K562 (cell line): ENCODE data around the gene OST4.

Experiments used
- NCOA1 ChIP-seq: fragments of 450-650 bp; IDR thresholded peaks from 2 replicates; pipeline ENCODE4 v1.6.1; 2016; ENCODE audit warnings: low read depth
- ZNF764 ChIP-seq: fragments of 250-450 bp; sonication (Bioruptor Pico); IDR thresholded peaks from 2 replicates; pipeline ENCODE4 v1.4.0; 2020; ENCODE audit warnings: low read depth, mild to moderate bottlenecking, moderate library complexity

DNA sequence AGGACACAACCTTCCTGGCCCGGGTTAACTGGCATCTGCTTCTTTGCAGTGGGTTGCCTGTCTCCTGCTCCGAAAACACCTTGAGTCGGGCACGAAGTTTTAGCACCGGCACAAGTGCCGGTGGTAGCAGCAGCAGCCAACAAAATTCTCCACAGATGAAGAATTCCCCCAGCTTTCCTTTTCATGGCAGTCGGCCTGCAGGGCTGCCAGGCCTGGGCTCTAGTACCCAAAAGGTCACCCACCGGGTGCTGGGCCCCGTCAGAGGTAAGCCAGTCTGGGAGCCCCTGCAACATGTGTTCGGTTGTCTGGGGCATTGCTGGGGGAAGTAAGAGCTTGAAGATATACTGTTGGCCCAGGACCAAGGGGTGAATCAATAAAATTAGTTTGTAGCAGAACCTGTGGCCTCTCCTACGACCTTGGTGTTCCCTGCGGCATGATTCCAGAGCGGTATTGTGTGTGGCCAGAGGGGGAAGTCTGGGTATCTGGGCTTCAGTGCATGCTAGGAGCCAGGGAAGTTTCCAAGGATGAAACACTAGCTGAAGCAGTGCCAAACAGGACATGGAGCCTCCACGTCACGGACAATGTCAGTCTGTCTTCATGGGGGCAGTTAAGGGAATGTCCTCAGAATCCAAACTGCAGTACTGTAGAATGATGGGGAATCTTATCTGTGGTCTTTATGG lies 12.2 kb downstream of the OST4 start:
- TF ChIP-seq NCOA1 (no peak), ZNF764 (no peak)
